Lower lobe of right lung (tissue), 2 donors: Measurements from ENCODE around the gene TAS2R30. TPM values are rescaled to one million over a fixed set of nuclear protein-coding genes. Genes with fewer than 3 reads are reported as not detected.
"Not testable (repeated sequence)": the region's sequence is repeated elsewhere in the genome, so short reads cannot be mapped to it uniquely, and the experiment has no call there.

Source experiments
- ATAC-seq, 2 donors: fragments of 200-7000 bp; cut with Tn5 transposase; one replicate each; pipeline ENCODE4 v1.9.1; 2020 to 2022; ENCODE audit warnings: mild to moderate bottlenecking in 2 of 2, moderate library complexity in 2 of 2
- DNase-seq: peaks from one replicate; pipeline ENCODE4 v3.0.0-alpha.2; 2020
- H3K27ac ChIP-seq: fragments of 200-600 bp; one replicate; pipeline ENCODE4 v1.8.0; 2022
- H3K27me3 ChIP-seq: fragments of 200-600 bp; one replicate; pipeline ENCODE4 v1.8.0; 2022; ENCODE audit warnings: low read depth
- H3K36me3 ChIP-seq: fragments of 200-600 bp; one replicate; pipeline ENCODE4 v1.8.0; 2022; ENCODE audit warnings: mild to moderate bottlenecking
- H3K4me1 ChIP-seq: fragments of 200-600 bp; one replicate; pipeline ENCODE4 v1.8.0; 2022
- H3K4me3 ChIP-seq: fragments of 200-600 bp; one replicate; pipeline ENCODE4 v1.8.0; 2022; ENCODE audit warnings: mild to moderate bottlenecking
- H3K9me3 ChIP-seq: fragments of 200-600 bp; one replicate; pipeline ENCODE4 v1.8.0; 2022
- intact Hi-C: fragments of 100-400 bp; cut with DNase I; formaldehyde crosslinking; loops from one replicate; pipeline ENCODE4 v1.11.0; 2022
- total RNA-seq: library from RNA; stranded (reverse); fragmentation: NEBNext Ultra II Directional; extraction: Animal tissue kit (Norgen Biotek cat#: 25700); gene quantifications from one replicate; pipeline ENCODE4 v1.2.1, GENCODE V29; 2021
- TF ChIP-seq, protein P1 (sequence below): fragments of 200-600 bp; IDR thresholded peaks from one replicate; pipeline ENCODE4 v1.8.0; 2022; ENCODE audit warnings: antibody characterized with exemption, mild to moderate bottlenecking
- donor health status: DM: no; HTN: yes; CAD: no; lungs with severe emphysema.

Gene TAS2R30
- total RNA-seq, 1 donor from 2014 or later = 3.9 TPM

DNA sequence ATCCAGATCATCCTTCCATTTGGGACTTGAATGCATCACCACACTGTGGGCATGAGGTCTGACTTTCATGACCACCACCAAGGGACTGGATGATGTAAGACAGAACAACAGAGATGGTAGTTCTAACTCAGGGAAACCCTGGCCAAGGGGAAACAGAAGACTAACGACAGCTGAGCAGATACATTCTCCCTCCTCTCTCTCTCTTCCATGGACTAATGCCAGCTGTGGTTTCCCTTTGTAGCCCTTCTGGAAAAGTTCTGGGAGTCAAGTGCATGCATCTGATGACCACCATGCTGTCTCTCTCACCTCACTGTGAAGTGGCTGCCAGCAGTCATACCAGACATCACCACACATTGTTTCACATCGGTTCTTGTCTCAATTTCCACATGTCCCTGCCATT lies 3.4 kb downstream of the TAS2R30 start:
- H3K27me3 ChIP-seq = no peaks in the 10 kb centered on the region
- H3K27ac ChIP-seq = no peak overlapping the region
- H3K9me3 ChIP-seq = no peaks in the 10 kb centered on the region
- DNase-seq (no peak), ATAC-seq (no peak)
- no peak overlapping the region for H3K4me3 ChIP-seq
- intact Hi-C loops = no loop called here
- TF ChIP-seq, protein P1, sequence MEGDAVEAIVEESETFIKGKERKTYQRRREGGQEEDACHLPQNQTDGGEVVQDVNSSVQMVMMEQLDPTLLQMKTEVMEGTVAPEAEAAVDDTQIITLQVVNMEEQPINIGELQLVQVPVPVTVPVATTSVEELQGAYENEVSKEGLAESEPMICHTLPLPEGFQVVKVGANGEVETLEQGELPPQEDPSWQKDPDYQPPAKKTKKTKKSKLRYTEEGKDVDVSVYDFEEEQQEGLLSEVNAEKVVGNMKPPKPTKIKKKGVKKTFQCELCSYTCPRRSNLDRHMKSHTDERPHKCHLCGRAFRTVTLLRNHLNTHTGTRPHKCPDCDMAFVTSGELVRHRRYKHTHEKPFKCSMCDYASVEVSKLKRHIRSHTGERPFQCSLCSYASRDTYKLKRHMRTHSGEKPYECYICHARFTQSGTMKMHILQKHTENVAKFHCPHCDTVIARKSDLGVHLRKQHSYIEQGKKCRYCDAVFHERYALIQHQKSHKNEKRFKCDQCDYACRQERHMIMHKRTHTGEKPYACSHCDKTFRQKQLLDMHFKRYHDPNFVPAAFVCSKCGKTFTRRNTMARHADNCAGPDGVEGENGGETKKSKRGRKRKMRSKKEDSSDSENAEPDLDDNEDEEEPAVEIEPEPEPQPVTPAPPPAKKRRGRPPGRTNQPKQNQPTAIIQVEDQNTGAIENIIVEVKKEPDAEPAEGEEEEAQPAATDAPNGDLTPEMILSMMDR = no peak
- no peaks in the 10 kb centered on the region for H3K36me3 ChIP-seq
- no peaks in the 10 kb centered on the region for H3K4me1 ChIP-seq

GRCh38 chr12:11130382-11130781 lies 4.1 kb downstream of the TAS2R30 start:
- TF ChIP-seq, protein P1 = no peak
- no peak for ATAC-seq
- intact Hi-C loops = no loop called here

DNA sequence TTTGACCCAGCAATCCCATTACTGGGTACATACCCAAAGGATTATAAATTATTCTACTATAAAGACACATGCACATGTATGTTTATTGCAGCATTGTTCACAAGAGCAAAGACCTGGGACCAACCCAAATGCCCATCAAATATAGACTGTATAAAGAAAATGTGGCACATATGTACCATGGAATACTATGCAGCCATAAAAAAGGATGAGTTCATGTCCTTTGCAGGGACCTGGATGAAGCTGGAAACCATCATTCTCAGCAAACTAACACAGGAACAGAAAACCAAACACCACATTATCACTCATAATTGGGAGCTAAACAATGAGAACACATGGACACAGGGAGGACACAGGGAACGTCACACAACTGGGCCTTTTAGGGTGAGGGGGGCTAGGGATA lies 20.3 kb downstream of the TAS2R30 start:
- H3K9me3 ChIP-seq = peaks cover 19% of the 10 kb centered on the region
- H3K4me3 ChIP-seq, H3K36me3 ChIP-seq, DNase-seq, ATAC-seq, H3K4me1 ChIP-seq, H3K27me3 ChIP-seq, H3K27ac ChIP-seq, intact Hi-C loops: not testable (repeated sequence)

More at GRCh38 chr12:11130382-11130781, 4.1 kb downstream of the TAS2R30 start:
- no peak for DNase-seq
- Histone ChIP-seq H3K27me3 (no peaks in the 10 kb centered on the region), H3K36me3 (no peaks in the 10 kb centered on the region), H3K4me3 (no peak overlapping the region), H3K27ac (no peak overlapping the region), H3K4me1 (no peaks in the 10 kb centered on the region), H3K9me3 (no peaks in the 10 kb centered on the region)

- H3K27me3 ChIP-seq, H3K27ac ChIP-seq, intact Hi-C loops, H3K4me3 ChIP-seq, DNase-seq, ATAC-seq, H3K36me3 ChIP-seq, H3K4me1 ChIP-seq: not testable (repeated sequence)
- H3K9me3 ChIP-seq = peaks cover 12% of the 10 kb centered on the region
Observed at GRCh38 chr12:11111213-11111612, 23.2 kb downstream of the TAS2R30 start.

DNA sequence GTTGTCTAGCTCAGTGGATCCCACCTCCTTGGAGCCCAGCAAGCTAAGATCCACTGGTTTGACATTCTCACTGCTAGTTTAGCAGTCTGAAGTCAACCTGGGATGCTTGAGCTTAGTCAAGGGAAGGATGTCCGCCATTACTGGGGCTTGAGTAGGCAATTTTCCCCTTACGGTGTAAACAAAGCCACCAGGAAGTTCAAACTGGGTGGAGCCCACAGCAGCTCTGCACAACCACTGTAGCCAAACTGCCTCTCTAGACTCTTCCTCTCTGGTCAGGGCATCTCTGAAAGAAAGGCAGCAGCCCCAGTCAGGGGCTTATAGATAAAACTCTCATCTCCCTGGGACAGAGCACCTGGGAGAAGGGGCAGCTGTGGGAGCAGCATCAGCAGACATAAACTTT lies 25.6 kb downstream of the TAS2R30 start:
- no peaks in the 10 kb centered on the region for H3K4me1 ChIP-seq
- no peak overlapping the region for H3K4me3 ChIP-seq
- TF ChIP-seq, protein P1 = no peak
- ATAC-seq (no peak), DNase-seq (no peak)
- no peak overlapping the region for H3K27ac ChIP-seq
- intact Hi-C loops = no loop called here
- H3K27me3 ChIP-seq = no peaks in the 10 kb centered on the region
- peaks cover 8% of the 10 kb centered on the region for H3K9me3 ChIP-seq
- H3K36me3 ChIP-seq = no peaks in the 10 kb centered on the region

- H3K4me3 ChIP-seq = no peak overlapping the region
- ATAC-seq = no peak
- no peaks in the 10 kb centered on the region for H3K36me3 ChIP-seq
- H3K4me1 ChIP-seq = no peaks in the 10 kb centered on the region
- TF ChIP-seq, protein P1 = no peak
- intact Hi-C loops = no loop called here
- no peak for DNase-seq
- H3K27ac ChIP-seq = no peak overlapping the region
- no peaks in the 10 kb centered on the region for H3K27me3 ChIP-seq
- H3K9me3 ChIP-seq = peaks cover 8% of the 10 kb centered on the region
Observed at GRCh38 chr12:11107719-11108118, 26.7 kb downstream of the TAS2R30 start.

DNA sequence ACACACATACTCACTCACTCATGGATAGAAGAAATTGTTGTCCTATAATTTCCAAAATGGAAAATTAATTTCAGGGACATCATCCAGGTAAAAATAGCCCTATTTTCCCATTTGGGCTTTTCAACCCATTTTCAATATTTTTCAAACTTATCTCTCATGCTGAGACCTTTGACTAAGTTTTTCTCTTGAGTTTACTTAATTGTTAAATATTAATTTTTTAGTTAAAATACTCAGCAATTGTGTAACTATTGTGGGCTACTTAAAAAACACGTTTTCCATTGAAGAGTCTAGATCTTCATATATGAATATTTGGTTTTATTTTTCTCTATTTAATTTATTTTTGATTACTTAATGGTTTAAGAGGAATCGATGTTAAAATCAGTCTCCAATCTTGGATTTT lies 28.2 kb downstream of the TAS2R30 start:
- Histone ChIP-seq H3K4me1 (no peaks in the 10 kb centered on the region), H3K9me3 (peaks cover 6% of the 10 kb centered on the region), H3K27me3 (no peaks in the 10 kb centered on the region), H3K36me3 (no peaks in the 10 kb centered on the region), H3K4me3 (no peak overlapping the region), H3K27ac (no peak overlapping the region)
- TF ChIP-seq, protein P1 = no peak
- intact Hi-C loops = no loop called here
- DNase-seq (no peak), ATAC-seq (no peak)
